Tongue (tissue), 2 donors: Measurements from ENCODE around the gene FOXN4. TPM values are rescaled to one million over a fixed set of nuclear protein-coding genes. Genes with fewer than 3 reads are reported as not detected.
A peak's percentile ranks its signal among the peaks of the same experiment; 100 is the strongest.

Experiments used
- DNase-seq: peaks from one replicate; pipeline ENCODE4 v3.0.0-alpha.2; 2015
- total RNA-seq: library from RNA; depleted of rRNA; stranded (reverse); fragments of >200 nt; gene quantifications from one replicate; pipeline ENCODE4 v1.2.3, GENCODE V29; 2014

Gene FOXN4
- total RNA-seq, 1 donor from 2014 or later, result not detected

DNA sequence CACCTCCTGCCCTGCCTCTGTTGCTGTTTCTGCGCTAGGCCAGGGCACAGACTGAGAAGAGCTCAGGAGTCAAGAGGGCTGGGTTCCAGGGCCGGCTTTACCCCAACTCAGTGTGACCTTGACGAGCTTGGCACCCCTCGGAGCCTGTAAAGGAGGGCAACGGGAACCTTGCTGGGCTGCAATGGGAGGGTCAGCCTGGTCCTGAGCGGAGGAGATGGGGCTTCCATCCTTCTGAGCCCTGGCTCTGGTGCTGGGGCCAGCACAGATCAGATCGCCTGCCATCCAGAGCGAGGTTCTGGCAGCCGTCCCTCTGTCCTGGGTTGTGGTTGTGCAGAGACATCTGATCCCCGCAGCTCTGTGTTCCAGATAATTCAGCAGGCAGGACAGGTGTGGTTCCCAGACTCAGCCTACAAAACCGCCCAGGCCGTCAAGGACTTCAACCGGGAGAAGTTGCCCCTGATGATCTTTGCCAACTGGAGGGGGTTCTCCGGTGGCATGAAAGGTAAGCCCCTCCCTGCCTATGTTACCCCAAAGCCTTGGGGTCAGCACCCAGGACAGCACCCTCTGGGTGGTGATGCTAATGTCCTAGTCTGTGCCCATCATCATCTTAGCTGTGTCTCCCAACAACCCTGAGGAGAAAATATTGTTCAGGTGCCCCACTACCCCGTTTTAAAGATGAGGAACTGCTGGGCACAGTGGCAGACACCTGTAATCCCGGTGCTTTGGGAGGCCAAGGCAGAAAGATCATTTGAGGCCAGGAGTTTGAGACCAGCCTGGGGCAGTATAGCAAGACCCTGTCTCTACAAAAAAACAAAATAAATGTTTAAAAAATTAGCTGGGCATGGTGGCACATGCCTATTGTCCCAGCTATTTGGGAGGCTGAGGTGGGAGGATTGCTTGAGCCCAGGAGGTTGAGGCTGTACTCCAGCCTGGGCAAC, 50.2 kb downstream of the FOXN4 start:
- peak; percentile 16 for DNase-seq

DNA sequence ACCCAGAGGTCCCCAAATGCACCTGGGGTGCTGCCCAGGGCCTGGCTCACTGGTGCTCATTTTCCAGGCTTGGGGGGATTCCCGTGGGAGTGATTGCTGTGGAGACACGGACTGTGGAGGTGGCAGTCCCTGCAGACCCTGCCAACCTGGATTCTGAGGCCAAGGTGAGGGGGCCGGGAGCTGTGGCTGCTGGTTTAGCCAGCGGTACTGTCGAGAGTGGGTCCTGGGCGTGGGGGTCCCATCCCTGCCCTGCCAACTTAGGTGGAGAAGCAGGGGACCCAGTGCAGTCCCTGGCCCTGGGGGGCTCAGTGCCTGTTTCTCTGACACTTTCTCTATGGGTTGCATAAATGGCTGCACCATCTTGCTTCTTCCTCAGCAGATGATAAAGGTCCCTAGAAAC, 50.9 kb downstream of the FOXN4 start:
- no peak for DNase-seq

DNA sequence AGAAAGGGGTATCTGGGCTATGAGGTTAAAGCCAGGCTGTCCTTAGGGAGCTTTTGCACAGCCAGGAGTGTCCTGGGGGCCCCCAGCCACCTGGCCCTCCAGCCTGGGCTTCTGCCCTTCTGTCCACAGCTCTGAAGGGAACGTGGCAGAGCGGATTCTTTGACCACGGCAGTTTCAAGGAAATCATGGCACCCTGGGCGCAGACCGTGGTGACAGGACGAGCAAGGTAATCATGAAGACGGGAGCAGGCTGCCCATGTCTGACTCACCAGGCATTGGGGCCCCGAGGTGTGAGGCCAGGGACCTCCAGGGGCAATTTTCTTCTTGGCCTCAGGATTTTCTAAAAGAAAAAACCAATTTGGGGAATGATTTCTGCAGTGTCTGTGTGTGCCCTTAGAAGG, 53.1 kb downstream of the FOXN4 start:
- no peak for DNase-seq

DNA sequence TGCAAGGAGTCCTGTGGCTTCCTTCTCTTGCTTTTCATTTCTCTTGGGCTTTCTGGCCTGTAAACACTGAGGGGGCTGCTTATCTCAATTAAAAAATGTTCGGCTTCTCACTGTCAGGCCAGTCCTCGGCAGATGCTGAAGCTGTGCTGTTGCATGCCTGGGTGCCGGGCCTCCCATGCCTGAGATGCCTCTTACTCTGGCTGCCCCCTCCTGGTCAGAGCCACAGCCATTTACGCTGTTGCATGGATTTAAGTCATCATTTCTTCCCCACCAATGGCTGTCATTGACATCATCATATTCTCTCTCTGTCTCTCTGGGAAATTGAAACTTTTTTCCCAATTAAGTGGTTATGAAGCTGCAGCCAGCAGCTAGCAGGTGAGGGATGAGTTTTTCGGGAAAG, 53.7 kb downstream of the FOXN4 start:
- no peak for DNase-seq

DNA sequence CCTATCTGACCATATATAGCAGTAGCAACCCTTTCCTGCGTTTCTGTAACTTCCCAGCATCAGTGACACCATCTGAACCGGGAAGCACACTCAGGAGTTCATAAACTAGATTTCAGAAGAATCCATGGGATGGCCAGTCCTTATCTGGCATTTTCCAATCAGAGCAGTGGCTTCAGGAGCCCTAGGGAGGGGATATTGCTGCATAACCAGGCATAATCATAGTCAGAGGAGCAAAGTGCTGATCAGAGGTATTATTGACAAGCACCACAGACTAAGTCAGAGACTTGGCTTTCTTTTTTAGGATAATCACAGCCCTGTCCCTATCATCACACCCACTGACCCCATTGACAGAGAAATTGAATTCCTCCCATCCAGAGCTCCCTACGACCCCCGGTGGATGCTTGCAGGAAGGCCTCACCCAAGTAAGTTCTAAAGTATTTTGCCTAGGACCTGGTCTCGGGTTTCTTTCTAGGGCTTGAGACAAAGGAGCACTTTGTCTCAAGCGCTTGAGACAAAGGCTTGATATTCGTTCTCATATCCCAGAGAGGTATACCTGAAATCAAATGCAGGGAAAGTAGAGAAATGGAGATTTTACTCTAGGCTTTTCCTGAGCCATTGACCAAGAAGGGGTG, 55.1 kb downstream of the FOXN4 start:
- no peak for DNase-seq

DNA sequence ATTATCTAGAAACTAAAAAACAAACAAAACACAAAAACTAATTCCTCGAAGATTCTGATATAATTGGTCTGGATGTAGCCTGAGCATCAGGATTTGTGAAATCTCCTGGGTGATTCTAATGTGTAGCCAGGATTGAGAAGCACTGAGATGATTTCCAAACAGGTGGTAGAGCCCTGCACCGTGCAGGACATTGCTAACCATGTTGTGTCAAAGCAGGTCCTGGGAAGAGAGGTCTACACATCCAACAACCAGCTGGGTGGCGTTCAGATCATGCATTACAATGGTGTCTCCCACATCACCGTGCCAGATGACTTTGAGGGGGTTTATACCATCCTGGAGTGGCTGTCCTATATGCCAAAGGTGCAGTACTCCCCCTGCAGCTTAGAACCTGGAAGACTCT, 56.3 kb downstream of the FOXN4 start:
- no peak for DNase-seq

DNA sequence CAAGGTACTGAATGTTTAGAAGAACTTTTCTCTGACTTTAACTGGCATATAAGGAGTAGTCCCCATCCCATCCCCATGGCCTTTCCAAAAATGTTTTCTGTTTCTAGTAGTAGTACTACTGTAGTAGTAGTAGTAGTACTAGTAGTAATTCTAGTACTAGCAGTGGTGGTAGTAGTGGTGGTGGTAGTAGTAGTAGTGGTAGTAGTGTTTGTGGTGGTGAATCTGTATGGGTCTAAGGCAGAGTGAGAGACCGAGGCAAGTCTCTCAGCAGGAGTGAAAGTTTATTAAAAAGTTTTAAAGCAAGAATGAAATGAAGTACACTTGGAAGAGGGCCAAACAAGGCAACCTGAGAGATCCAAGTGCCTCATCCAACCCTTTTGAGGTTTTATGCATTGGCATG, 58.6 kb downstream of the FOXN4 start:
- DNase-seq, result peak; percentile 18

DNA sequence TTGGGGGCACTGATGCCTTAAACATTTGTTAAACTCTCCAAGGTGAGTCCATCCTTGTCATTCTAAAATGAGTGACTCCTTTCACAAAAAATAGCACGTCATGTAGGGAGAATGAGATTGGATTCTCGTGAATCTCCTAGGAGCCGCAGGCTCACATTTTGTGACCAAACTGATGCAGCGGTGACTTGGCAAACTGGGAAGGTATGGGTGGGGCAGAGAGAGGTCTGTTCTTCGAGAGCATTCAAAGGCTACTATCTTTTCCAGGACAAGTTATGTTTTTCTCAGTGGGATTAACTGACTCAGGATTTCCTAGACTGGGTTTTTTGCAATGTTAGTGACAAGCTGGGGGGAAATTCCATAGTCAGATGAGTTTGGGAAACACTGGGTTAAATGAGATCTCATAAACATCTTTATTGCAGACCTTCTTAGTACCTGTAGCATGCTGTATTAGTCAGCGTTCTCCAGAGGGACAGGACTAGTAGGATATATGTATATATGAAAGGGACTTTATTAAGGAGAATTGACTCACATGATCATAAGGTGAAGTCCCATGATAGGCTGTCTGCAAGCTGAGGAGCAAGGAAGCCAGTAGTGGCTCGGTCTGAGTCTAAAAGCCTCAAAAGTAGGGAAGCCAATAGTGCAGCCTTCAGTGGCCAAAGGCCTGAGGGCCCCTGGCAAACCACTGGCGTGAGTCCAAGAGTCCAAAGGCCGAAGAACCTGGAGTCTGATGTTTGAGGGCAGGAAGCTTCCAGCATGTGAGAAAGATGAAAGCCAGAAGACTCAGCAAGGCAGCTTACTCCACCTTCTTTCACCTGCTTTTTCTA, 61.0 kb downstream of the FOXN4 start:
- no peak for DNase-seq

DNA sequence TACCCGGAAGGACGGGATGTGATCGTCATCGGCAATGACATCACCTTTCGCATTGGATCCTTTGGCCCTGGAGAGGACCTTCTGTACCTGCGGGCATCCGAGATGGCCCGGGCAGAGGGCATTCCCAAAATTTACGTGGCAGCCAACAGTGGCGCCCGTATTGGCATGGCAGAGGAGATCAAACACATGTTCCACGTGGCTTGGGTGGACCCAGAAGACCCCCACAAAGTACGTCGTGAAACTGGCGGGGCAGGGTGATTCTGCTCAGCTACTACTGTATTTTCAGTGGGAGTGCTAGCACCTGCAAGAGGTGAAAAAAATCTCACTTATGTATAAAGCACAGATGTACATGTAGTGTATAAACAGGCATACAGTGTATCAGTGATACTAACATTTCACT, 62.9 kb downstream of the FOXN4 start:
- DNase-seq, result no peak

DNA sequence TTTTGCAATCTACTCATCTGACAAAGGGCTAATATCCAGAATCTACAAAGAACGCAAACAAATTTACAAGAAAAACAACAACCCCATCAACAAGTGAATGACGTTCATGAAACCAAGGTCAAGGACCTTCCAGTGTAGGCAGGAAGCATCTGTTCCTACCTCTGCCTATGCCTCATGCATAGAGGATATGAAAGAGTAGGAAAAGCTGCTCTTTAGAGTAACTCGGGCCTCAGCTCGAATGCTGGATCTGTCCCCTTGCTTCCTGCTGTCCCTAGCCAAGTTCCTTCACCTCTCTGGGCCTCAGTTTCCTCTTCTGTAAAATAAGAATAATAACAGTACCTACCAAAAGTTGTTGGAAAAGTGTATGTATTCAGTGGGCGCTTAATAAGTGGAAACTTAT, 65.0 kb downstream of the FOXN4 start:
- no peak for DNase-seq

DNA sequence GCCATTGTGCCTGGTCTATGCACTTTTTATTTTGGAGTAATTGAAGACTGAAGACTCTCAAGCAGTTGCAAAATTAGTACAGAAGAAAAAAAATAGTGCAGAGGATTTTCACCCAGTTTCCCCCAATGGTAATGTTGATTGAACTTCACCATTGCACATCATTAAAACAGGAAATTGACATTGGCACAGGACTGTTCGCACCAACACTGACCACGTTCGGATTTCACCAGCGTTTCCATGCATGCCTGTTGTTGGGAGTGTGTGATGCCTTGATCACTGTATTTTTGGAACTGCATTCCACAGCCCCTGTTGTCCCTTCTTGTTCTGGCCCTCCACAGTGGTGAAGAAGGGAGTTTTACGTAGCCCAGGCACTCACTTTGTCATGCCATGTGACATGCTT, 67.1 kb downstream of the FOXN4 start:
- DNase-seq, result no peak

DNA sequence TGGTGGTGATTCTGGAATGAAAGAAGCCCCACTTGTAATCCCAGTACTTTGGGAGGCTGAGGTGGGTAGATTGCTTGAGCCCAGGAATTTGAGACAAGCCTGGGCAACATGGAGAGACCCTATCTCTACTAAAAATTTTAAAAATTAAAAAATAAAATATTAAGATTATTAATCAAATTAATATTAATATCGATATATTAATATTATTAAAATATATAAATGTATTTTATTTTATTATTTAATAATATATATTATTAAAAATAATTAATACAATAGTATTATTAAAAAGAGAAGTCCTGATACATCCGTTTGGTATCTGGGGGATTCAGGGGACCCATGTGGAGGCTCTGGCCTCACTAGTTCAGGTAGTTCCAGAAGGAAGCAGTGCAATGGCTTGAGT, 68.7 kb downstream of the FOXN4 start:
- no peak for DNase-seq

DNA sequence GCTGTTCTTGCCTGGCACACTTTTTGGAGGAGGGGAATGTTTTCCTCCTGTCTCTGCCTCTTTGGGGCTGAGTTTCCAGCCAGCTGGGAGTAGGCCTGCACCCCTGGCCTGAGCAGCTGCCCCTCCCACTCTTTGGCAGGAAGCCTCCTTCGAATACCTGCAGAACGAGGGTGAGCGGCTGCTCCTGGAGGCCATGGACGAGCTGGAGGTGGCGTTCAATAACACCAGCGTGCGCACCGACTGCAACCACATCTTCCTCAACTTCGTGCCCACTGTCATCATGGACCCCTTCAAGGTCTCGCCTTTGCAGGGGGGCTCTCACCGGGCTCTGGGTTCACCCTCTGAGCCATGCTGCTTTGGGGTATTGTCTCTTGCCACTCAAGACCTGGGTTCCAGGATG, 69.4 kb downstream of the FOXN4 start:
- DNase-seq, result no peak

DNA sequence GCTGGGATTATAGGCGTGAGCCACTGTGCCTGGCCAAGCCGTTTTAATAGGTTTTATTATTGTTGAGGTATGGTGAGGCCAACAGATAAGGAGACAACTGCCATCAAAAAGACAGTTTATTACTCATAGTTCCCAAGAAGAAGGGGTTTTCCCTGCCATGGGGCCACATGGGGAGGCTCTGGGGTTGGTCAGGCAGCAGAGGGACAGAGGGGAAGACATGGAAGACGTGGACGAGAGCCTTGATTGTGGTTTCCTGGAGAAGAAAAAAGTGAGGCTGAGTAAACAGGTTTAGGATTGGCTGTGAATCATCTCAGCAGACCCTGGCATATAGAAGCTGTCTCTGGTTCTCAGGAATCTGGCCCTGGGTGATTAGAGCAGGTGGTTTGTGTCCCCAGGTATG, 69.9 kb downstream of the FOXN4 start:
- no peak for DNase-seq

DNA sequence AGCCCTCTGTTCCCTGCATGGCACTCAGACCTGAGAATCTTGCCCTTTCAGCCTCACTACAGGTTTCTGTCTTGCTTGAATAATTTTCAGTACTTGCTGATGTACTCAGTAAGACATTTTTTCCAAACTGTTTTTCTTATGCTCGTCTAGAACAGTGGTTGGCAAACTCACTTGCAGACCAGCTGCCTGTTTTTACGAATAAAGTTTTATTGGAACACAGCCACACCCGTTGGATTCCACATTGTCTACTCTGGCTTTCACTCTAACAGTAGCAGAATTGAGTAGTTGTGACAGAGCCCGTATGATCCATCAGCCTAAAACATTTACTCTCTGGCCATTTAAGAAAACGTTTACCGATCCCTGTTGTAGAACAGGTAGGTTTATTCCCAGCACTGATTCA, 72.8 kb downstream of the FOXN4 start:
- DNase-seq, result no peak

DNA sequence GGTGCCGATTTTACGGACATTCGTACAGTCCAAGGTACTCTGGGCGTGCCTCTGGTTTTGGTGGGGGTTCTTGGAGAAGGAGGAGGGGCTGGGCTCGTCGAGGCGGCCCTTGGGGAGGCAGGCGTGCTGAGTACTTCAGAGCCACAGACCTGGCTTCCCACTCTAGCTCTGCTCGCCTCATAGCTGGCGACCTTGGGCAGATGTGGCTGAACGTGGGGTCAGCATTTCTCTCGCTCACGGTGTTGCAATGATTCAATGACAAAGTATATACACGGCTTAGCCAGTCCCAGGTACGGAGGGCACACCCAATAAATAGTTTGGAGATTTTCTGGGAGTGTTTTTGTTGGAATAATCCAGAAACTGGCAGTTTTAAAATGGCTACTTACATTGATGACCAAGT, 75.1 kb downstream of the FOXN4 start:
- no peak for DNase-seq

DNA sequence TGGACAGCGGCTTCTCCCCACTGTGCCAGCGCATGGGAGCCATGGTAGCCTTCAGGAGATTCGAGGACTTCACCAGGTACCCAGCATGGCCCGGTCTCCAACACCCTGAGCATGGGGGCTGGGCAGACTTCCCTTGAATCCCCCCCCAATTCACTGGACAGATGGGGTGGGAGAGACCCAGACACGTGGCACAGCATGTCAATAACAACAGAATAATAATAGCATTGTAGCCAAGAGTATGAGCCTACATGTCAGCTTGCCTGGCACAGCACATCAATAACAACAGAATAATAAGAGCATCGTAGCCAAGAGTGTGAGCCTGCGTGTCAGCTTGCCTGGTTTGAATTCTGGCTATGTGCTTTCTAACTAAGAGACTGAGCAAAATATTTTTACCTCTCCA, 76.4 kb downstream of the FOXN4 start:
- DNase-seq, result no peak

DNA sequence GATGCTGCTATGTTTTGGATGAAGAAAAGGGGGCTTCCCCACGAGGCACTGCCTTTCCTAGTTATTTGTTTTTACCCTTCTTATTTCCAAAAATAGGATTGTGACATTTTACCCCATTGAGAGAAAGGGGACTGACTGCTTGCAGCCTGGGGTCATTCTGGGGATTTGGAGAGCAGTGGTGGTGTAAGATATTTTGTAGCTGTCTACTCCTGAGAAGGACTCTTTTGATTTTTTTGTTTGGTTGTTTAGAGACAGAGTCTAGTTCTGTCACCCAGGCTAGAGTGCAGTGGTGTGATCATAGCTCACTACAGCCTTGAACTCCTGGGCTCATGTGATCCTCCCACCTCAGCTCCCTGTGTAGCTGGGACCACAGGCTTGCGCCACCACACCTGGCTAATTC, 78.9 kb downstream of the FOXN4 start:
- DNase-seq, result no peak

DNA sequence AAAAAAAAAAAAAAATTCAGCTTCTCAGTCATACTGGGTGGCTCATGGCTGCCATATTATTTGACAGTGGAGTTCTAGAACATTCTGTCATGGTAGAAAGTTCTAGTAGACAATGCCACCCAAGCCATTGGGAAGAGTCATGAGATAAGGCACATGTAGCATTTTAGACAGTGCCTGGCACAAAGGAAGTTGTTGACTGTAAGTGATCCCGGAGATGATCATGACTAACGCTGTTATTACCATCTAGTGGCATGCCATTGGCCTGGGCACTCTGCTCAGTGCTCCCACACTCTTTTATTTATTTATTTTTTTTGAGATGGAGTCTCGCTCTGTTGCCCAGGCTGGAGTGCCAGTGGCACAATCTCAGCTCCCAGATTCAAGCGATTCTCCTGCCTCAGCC, 80.4 kb downstream of the FOXN4 start:
- DNase-seq, result no peak
